ENCODE results near the gene TMC8.
"Not testable (repeated sequence)": the region's sequence is repeated elsewhere in the genome, so short reads cannot be mapped to it uniquely, and the experiment has no call there.

Gene TMC8

GRCh38 chr17:78110363-78111015 lies 20.1 kb upstream of the TMC8 start:
- no peak for DNase-seq

GRCh38 chr17:78111016-78111726 lies 19.4 kb upstream of the TMC8 start:
- DNase-seq = no peak

- no peak for DNase-seq
Measured at GRCh38 chr17:78111727-78112517, 18.6 kb upstream of the TMC8 start.

- peak; percentile 41 for DNase-seq
Measured at GRCh38 chr17:78112518-78113471, 17.8 kb upstream of the TMC8 start.

GRCh38 chr17:78113804-78114785 lies 16.5 kb upstream of the TMC8 start:
- peak; percentile 6 for DNase-seq

- no peak for DNase-seq
Measured at GRCh38 chr17:78114831-78115723, 15.5 kb upstream of the TMC8 start.

- DNase-seq = not testable (repeated sequence)
Measured at GRCh38 chr17:78115803-78116202, 14.8 kb upstream of the TMC8 start.

- no peak for DNase-seq
Measured at GRCh38 chr17:78116411-78116810, 14.2 kb upstream of the TMC8 start.

GRCh38 chr17:78117027-78117981 lies 13.3 kb upstream of the TMC8 start:
- no peak for DNase-seq

- DNase-seq = no peak
Measured at GRCh38 chr17:78118801-78119241, 11.8 kb upstream of the TMC8 start.

- DNase-seq = no peak
Measured at GRCh38 chr17:78120537-78120936, 10.0 kb upstream of the TMC8 start.

- DNase-seq = no peak
Measured at GRCh38 chr17:78120971-78121800, 9.4 kb upstream of the TMC8 start.

- DNase-seq = no peak
Measured at GRCh38 chr17:78121801-78122215, 8.8 kb upstream of the TMC8 start.

GRCh38 chr17:78122216-78122930 lies 8.2 kb upstream of the TMC8 start:
- no peak for DNase-seq

GRCh38 chr17:78122931-78123249 lies 7.7 kb upstream of the TMC8 start:
- no peak for DNase-seq

GRCh38 chr17:78123258-78123929 lies 7.2 kb upstream of the TMC8 start:
- no peak for DNase-seq

Data from fibroblast of skin of right biceps (primary cell).